IMR-90 (cell line): ENCODE results near the gene ERCC8. TPM values are rescaled to one million over a fixed set of nuclear protein-coding genes. Genes with fewer than 3 reads are reported as not detected.
"Not testable (repeated sequence)": the region's sequence is repeated elsewhere in the genome, so short reads cannot be mapped to it uniquely, and the experiment has no call there.

ENCODE experiments used
- ATAC-seq: fragments of 200-7000 bp; cut with Tn5 transposase; 2 replicates; pipeline ENCODE4 v1.9.1; 2020; ENCODE audit warnings: low read depth, mild to moderate bottlenecking, moderate library complexity
- BruUV-seq: library from RNA; stranded (reverse); fragments of 400-500 nt; replicated peaks from 2 replicates; lab custom pipeline; 2021; lab: Mats Ljungman, UMichigan
- CTCF ChIA-PET: fragments of 300-600 bp; formaldehyde crosslinking; extraction: SDS; loops from one replicate; lab custom pipeline; 2021; ENCODE audit warnings: antibody characterized with exemption; lab: Yijun Ruan, JAX
- POLR2A ChIA-PET: fragments of 300-600 bp; sonication (Branson Sonifier 250); formaldehyde crosslinking; loops from one replicate; lab custom pipeline; 2022; ENCODE audit warnings: antibody characterized with exemption; ENCODE audit not compliant: unreplicated experiment; lab: Charles Lee
- DNase-seq: peaks from one replicate; pipeline ENCODE4 v3.0.0; 2013
- H2AFZ ChIP-seq: replicated peaks from 2 replicates; pipeline ENCODE3; 2013; ENCODE audit warnings: low read length, mild to moderate bottlenecking; ENCODE audit not compliant: poor library complexity
- H2AK5ac ChIP-seq: 2 replicates; pipeline ENCODE4 v1.6.1; 2013; ENCODE audit warnings: low read depth, low read length, inconsistent platforms
- H2AK9ac ChIP-seq: replicated peaks from 2 replicates; pipeline ENCODE3; 2013; ENCODE audit warnings: mild to moderate bottlenecking, low read depth, low read length, moderate library complexity; ENCODE audit not compliant: poor library complexity
- H2BK120ac ChIP-seq: 2 replicates; pipeline ENCODE4 v1.6.1; 2013; ENCODE audit warnings: low read depth, low read length, inconsistent platforms
- H2BK15ac ChIP-seq: 3 replicates; pipeline ENCODE4 v1.6.1; 2013; ENCODE audit warnings: low read depth, low read length, inconsistent platforms
- H2BK20ac ChIP-seq: 2 replicates; pipeline ENCODE4 v1.6.1; 2013; ENCODE audit warnings: low read depth, mild to moderate bottlenecking, inconsistent platforms, low read length, moderate library complexity
- H2BK5ac ChIP-seq: 2 replicates; pipeline ENCODE4 v1.6.1; 2013; ENCODE audit warnings: mild to moderate bottlenecking, low read depth, low read length, inconsistent platforms; ENCODE audit not compliant: poor library complexity, severe bottlenecking
- H3K14ac ChIP-seq: replicated peaks from 2 replicates; pipeline ENCODE4 v1.6.1; 2013; ENCODE audit warnings: low read depth, low read length, inconsistent platforms
- H3K18ac ChIP-seq: 2 replicates; pipeline ENCODE4 v1.6.1; 2013; ENCODE audit warnings: low read depth, low read length, control low read depth
- H3K23ac ChIP-seq: 2 replicates; pipeline ENCODE4 v1.6.1; 2013; ENCODE audit warnings: low read depth, low read length, inconsistent platforms
- H3K27ac ChIP-seq: 2 replicates; pipeline ENCODE4 v1.5.1; 2013; ENCODE audit warnings: mild to moderate bottlenecking, control low read depth, low read length; ENCODE audit not compliant: insufficient read depth
- H3K27me3 ChIP-seq: 2 replicates; pipeline ENCODE4 v1.6.1; 2013; ENCODE audit warnings: low read length; ENCODE audit not compliant: control insufficient read depth, insufficient read depth
- H3K36me3 ChIP-seq: 2 replicates; pipeline ENCODE4 v1.6.1; 2013; ENCODE audit warnings: low read length, mixed read lengths; ENCODE audit not compliant: control insufficient read depth, insufficient read depth
- H3K4ac ChIP-seq: 2 replicates; pipeline ENCODE4 v1.6.1; 2013; ENCODE audit warnings: low read depth, low read length, inconsistent platforms
- H3K4me1 ChIP-seq: 2 replicates; pipeline ENCODE4 v1.6.1; 2013; ENCODE audit warnings: low read length, mixed read lengths; ENCODE audit not compliant: control insufficient read depth, insufficient read depth
- H3K4me2 ChIP-seq: 2 replicates; pipeline ENCODE4 v1.6.1; 2013; ENCODE audit warnings: low read depth, mild to moderate bottlenecking, control low read depth, low read length, moderate library complexity
- H3K4me3 ChIP-seq: 2 replicates; pipeline ENCODE4 v1.5.1; 2013; ENCODE audit warnings: low read depth, mild to moderate bottlenecking, control low read depth, low read length, moderate library complexity; ENCODE audit not compliant: insufficient read depth
- H3K56ac ChIP-seq: 2 replicates; pipeline ENCODE4 v1.6.1; 2013; ENCODE audit warnings: low read length, inconsistent platforms; ENCODE audit not compliant: insufficient read depth; ENCODE audit errors: extremely low read depth
- H3K79me1 ChIP-seq, 2 experiments: 2 replicates each; pipeline ENCODE4 v1.6.1; 2013; ENCODE audit warnings: low read length in 2 of 2, inconsistent platforms in 1 of 2, low read depth in 1 of 2
- H3K9ac ChIP-seq: 2 replicates; pipeline ENCODE4 v1.6.1; 2013; ENCODE audit warnings: low read depth, low read length, control low read depth
- H3K9me1 ChIP-seq: 2 replicates; pipeline ENCODE4 v1.6.1; 2013; ENCODE audit warnings: low read length, inconsistent platforms; ENCODE audit not compliant: insufficient read depth
- H3K9me3 ChIP-seq: 2 replicates; pipeline ENCODE4 v1.6.1; 2013; ENCODE audit warnings: low read length; ENCODE audit not compliant: control insufficient read depth, insufficient read depth
- H4K20me1 ChIP-seq: 2 replicates; pipeline ENCODE4 v1.6.1; 2013; ENCODE audit warnings: low read length, inconsistent platforms; ENCODE audit not compliant: insufficient read depth
- H4K5ac ChIP-seq: 2 replicates; pipeline ENCODE4 v1.6.1; 2013; ENCODE audit warnings: mild to moderate bottlenecking, low read depth, low read length, control low read depth
- H4K8ac ChIP-seq, 2 experiments: 2 replicates each; pipeline ENCODE4 v1.6.1; 2013; ENCODE audit warnings: low read depth in 2 of 2, low read length in 2 of 2, control low read depth in 1 of 2, inconsistent platforms in 1 of 2
- H4K91ac ChIP-seq: 2 replicates; pipeline ENCODE4 v1.6.1; 2013; ENCODE audit warnings: low read depth, low read length, inconsistent platforms; ENCODE audit not compliant: insufficient read depth
- MAZ ChIP-seq: IDR thresholded peaks from 2 replicates; pipeline ENCODE4 v1.6.1; 2012; ENCODE audit warnings: low read depth, mild to moderate bottlenecking, low read length, improper control_type of control experiment, moderate library complexity, borderline replicate concordance
- SMC3 ChIP-seq: fragments of 150-350 bp; IDR thresholded peaks from 2 replicates; pipeline ENCODE4 v1.6.1; 2016; ENCODE audit warnings: low read depth, mild to moderate bottlenecking, antibody characterized with exemption, low read length, moderate library complexity
- WGBS, 2 experiments: methylation state at CpG; one replicate each; pipeline versions ENCODE4 v1.1.5 to v1.1.7; 2013; ENCODE audit warnings: missing lambda C conversion rate in 2 of 2; ENCODE audit not compliant: insufficient read length in 1 of 2; ENCODE audit errors: extremely low coverage in 2 of 2; 5-methylcytosine and 5-hydroxymethylcytosine counted together
- dilution Hi-C: fragments of 300-500 bp; cut with HindIII; formaldehyde crosslinking; loops from one replicate; pipeline ENCODE4 v1.14.3; 2018; ENCODE audit warnings: low sequenced_read_pairs; ENCODE audit not compliant: unreplicated experiment
- in situ Hi-C: fragments of 300-500 bp; cut with MboI; formaldehyde crosslinking; loops from 3 replicates; pipeline ENCODE4 v1.14.3; 2019; ENCODE audit warnings: low sequenced_read_pairs, inconsistent platforms, mixed read lengths
- intact Hi-C: fragments of 100-400 bp; cut with micrococcal nuclease; formaldehyde crosslinking; loops from 2 replicates; pipeline ENCODE4 v1.10.0; 2022
- polyA plus RNA-seq, 3 experiments: library from polyadenylated mRNA; depleted of rRNA; stranded (reverse); fragments of >200 nt; gene quantifications; 2 replicates each; pipeline ENCODE4 v1.2.3, GENCODE V29; 2012; ENCODE audit warnings: low replicate concordance in 1 of 3
- total RNA-seq: library from RNA; depleted of rRNA; stranded (reverse); fragments of >200 nt; gene quantifications from 2 replicates; pipeline ENCODE4 v1.2.3, GENCODE V29; 2012

The ERCC8 gene
- total and polyA plus RNA-seq, 2 of the 4 experiments (the other 2 are of a cell fraction): 12.6 to 29.2 TPM

DNA sequence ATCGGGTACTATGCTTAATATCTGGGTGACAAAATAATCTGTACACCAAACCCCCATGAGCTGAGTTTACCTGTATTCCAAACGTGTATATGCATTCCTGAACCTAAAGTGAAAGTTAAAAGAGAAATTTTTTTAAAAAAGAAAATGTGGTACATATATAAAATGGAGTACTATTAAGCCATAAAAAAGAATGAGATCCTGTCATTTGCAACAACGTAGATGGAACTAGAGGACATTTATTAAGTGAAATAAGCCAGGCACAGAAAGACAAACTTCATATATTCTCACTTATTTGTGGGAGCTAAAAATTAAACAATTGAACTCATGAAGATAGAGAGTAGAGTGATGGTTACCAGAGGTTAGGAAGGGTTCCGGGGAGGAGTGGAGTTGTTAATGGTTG, 44.9 kb upstream of the ERCC8 start:
- Histone ChIP-seq H2BK120ac (no peak overlapping the region), H2AFZ (no peak overlapping the region)
- dilution Hi-C loops: no loop called here

DNA sequence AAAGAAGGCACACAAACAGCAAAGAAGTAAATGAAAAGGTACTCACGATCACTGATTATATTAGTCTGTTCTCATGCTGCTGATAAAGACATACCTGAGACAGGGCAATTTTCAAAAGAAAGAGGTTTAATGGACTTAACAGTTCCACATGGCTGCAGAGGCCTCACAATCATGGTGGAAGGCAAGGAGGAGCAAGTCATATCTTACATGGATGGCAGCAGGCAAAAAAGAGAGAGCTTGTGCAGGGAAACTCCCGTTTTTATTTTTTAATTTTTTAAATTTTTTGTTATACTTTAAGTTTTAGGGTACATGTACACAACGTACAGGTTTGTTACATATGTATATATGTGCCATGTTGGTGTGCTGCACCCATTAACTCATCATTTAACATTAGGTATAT, 37.3 kb upstream of the ERCC8 start:
- H3K14ac ChIP-seq, H2AK9ac ChIP-seq, BruUV-seq, intact Hi-C loops, H2AK5ac ChIP-seq, H2BK20ac ChIP-seq, H3K56ac ChIP-seq, H2BK120ac ChIP-seq, H3K27ac ChIP-seq, H3K36me3 ChIP-seq, H3K9me1 ChIP-seq, H3K4me1 ChIP-seq, POLR2A ChIA-PET, DNase-seq, H3K18ac ChIP-seq, H3K9me3 ChIP-seq, H3K4me2 ChIP-seq, H4K8ac ChIP-seq, in situ Hi-C loops, H2BK5ac ChIP-seq, ATAC-seq, H4K91ac ChIP-seq, H2BK15ac ChIP-seq, H4K20me1 ChIP-seq, H2AFZ ChIP-seq, H4K5ac ChIP-seq, H3K23ac ChIP-seq, H3K27me3 ChIP-seq, H3K9ac ChIP-seq, dilution Hi-C loops, H3K4ac ChIP-seq, H3K4me3 ChIP-seq: not testable (repeated sequence)
- CTCF ChIA-PET: interaction anchor here (0.6 kb wide), 1 partner anchor 253 kb away, joined by 3 read pairs; no protein-coding TSS in a partner anchor
- 100% methylated on average over 1 of the region's 3 CpGs; no CpG with 5 or more reads in 1 of the 2 experiments for WGBS, 2 experiments
- peaks cover 10 to 22% of the 10 kb centered on the region in 2 experiments for H3K79me1 ChIP-seq

More for the DNA sequence above, 44.9 kb upstream of the ERCC8 start:
- H3K9me1 ChIP-seq: no peaks in the 10 kb centered on the region
- H4K20me1 ChIP-seq: no peaks in the 10 kb centered on the region; the same call in 1 of the 2 replicates
- no peak overlapping the region for H2AK5ac ChIP-seq
- H3K4me2 ChIP-seq: no peak overlapping the region
- ATAC-seq (no peak), DNase-seq (no peak)
- no peaks in the 10 kb centered on the region for H3K36me3 ChIP-seq
- no peak overlapping the region for H3K9ac ChIP-seq
- no peak overlapping the region for H2BK15ac ChIP-seq
- no peaks in the 10 kb centered on the region for H3K4me1 ChIP-seq
- no peak for TF ChIP-seq MAZ
- no peak for TF ChIP-seq SMC3
- H2AK9ac ChIP-seq: no peak overlapping the region
- H3K4ac ChIP-seq: no peak overlapping the region
- H2BK20ac ChIP-seq: no peak overlapping the region
- H3K27ac ChIP-seq: no peak overlapping the region
- peaks cover 4% of the 10 kb centered on the region; the same call in 1 of the 2 replicates for H3K9me3 ChIP-seq
- H4K5ac ChIP-seq: no peak overlapping the region
- H3K14ac ChIP-seq: no peak overlapping the region
- in situ Hi-C loops: no loop called here
- no peaks in the 10 kb centered on the region for H3K27me3 ChIP-seq
- no TSS peak for BruUV-seq
- no peak overlapping the region for H4K8ac ChIP-seq
- ChIA-PET CTCF (no interaction called here), POLR2A (no interaction called here)
- H3K4me3 ChIP-seq: no peak overlapping the region
- no CpG with 5 or more reads among the region's 4 CpGs for WGBS, 2 experiments
- H3K18ac ChIP-seq: no peak overlapping the region
- H3K23ac ChIP-seq: no peak overlapping the region
- intact Hi-C loops: no loop called here
- no peak overlapping the region for H4K91ac ChIP-seq
- peaks cover 0 to 6% of the 10 kb centered on the region in 2 experiments; a peak in 1 of 4 replicates for H3K79me1 ChIP-seq
- H3K56ac ChIP-seq: no peak overlapping the region
- no peak overlapping the region for H2BK5ac ChIP-seq
